ENCODE results near the gene CACNA1B.

The CACNA1B gene

GRCh38 chr9:137924169-137924568 lies 46.6 kb downstream of the CACNA1B start:
- DNase-seq = no peak

- DNase-seq = peak; percentile 38
These were observed 47.3 kb downstream of the CACNA1B start for GRCh38 chr9:137924761-137925369.

- DNase-seq = no peak
These were observed 66.1 kb downstream of the CACNA1B start for GRCh38 chr9:137943655-137944054.

GRCh38 chr9:137945581-137945980 lies 68.0 kb downstream of the CACNA1B start:
- peak; percentile 29 for DNase-seq

- DNase-seq = no peak
These were observed 69.4 kb downstream of the CACNA1B start for GRCh38 chr9:137946993-137947392.

GRCh38 chr9:137948642-137949041 lies 71.1 kb downstream of the CACNA1B start:
- no peak for DNase-seq

GRCh38 chr9:137949260-137949659 lies 71.7 kb downstream of the CACNA1B start:
- peak; percentile 20 for DNase-seq

GRCh38 chr9:137951107-137951506 lies 73.5 kb downstream of the CACNA1B start:
- DNase-seq = no peak

- DNase-seq = no peak
These were observed 74.3 kb downstream of the CACNA1B start for GRCh38 chr9:137951597-137952490.

GRCh38 chr9:137952976-137953666 lies 75.5 kb downstream of the CACNA1B start:
- no peak for DNase-seq

- DNase-seq = no peak
These were observed 76.3 kb downstream of the CACNA1B start for GRCh38 chr9:137953683-137954438.

- no peak for DNase-seq
These were observed 77.6 kb downstream of the CACNA1B start for GRCh38 chr9:137955224-137955570.

GRCh38 chr9:137955586-137955985 lies 78.0 kb downstream of the CACNA1B start:
- no peak for DNase-seq

- DNase-seq = no peak
These were observed 78.5 kb downstream of the CACNA1B start for GRCh38 chr9:137956039-137956438.

GRCh38 chr9:137956688-137957385 lies 79.3 kb downstream of the CACNA1B start:
- peak; percentile 18 for DNase-seq

GRCh38 chr9:137959641-137960411 lies 82.2 kb downstream of the CACNA1B start:
- no peak for DNase-seq

GRCh38 chr9:137960496-137960895 lies 82.9 kb downstream of the CACNA1B start:
- no peak for DNase-seq

- no peak for DNase-seq
These were observed 85.9 kb downstream of the CACNA1B start for GRCh38 chr9:137963525-137963924.

GRCh38 chr9:137965177-137965795 lies 87.7 kb downstream of the CACNA1B start:
- no peak for DNase-seq

GRCh38 chr9:137967280-137967953 lies 89.8 kb downstream of the CACNA1B start:
- no peak for DNase-seq

- DNase-seq = no peak
These were observed 90.7 kb downstream of the CACNA1B start for GRCh38 chr9:137968235-137968634.

Measured in DMS53 (cell line).